Upper lobe of left lung (tissue), 6 donors: Measurements from ENCODE around the gene MCTP1. TPM values are rescaled to one million over a fixed set of nuclear protein-coding genes. Genes with fewer than 3 reads are reported as not detected.

Source experiments
- ATAC-seq, 2 donors: fragments of 200-7000 bp; cut with Tn5 transposase; one replicate each; pipeline ENCODE4 v1.9.1; 2022; ENCODE audit warnings: mild to moderate bottlenecking in 2 of 2, moderate library complexity in 2 of 2; ENCODE audit not compliant: low FRiP score in 2 of 2
- DNase-seq, 2 donors: peaks; one replicate each; pipeline ENCODE4 v3.0.0-alpha.2; 2019 to 2020
- H3K27ac ChIP-seq, 4 donors: fragments of 200-600 bp; sonication (generic); one replicate each; pipeline ENCODE4 v1.5.1; 2016 to 2019
- H3K27me3 ChIP-seq, 4 donors: fragments of 200-600 bp; sonication (generic); one replicate each; pipeline ENCODE4 v1.5.1; 2017 to 2019
- H3K36me3 ChIP-seq, 4 donors: fragments of 200-600 bp; sonication (generic); one replicate each; pipeline ENCODE4 v1.5.1; 2016 to 2019
- H3K4me1 ChIP-seq, 4 donors: fragments of 200-600 bp; sonication (generic); one replicate each; pipeline ENCODE4 v1.5.1; 2018 to 2019
- H3K4me3 ChIP-seq, 4 donors: fragments of 200-600 bp; sonication (generic); one replicate each; pipeline ENCODE4 v1.5.1; 2017 to 2019; ENCODE audit warnings: mild to moderate bottlenecking in 2 of 4, moderate library complexity in 1 of 4
- H3K9me3 ChIP-seq, 4 donors: fragments of 200-600 bp; sonication (generic); one replicate each; pipeline ENCODE4 v1.5.1; 2018 to 2019
- EP300 ChIP-seq, 4 donors: sonication (generic); formaldehyde crosslinking; IDR thresholded peaks; one replicate each; pipeline ENCODE4 v1.5.1; 2017; ENCODE audit warnings: antibody characterized with exemption in 4 of 4, control low read depth in 2 of 4
- POLR2A ChIP-seq, 4 donors: fragments of 450-650 bp; IDR thresholded peaks; one replicate each; pipeline ENCODE4 v1.5.1; 2016 to 2017; ENCODE audit warnings: antibody characterized with exemption in 4 of 4, mild to moderate bottlenecking in 2 of 4
- POLR2AphosphoS5 ChIP-seq, 2 donors: sonication (generic); formaldehyde crosslinking; IDR thresholded peaks; one replicate each; pipeline ENCODE4 v1.5.1; 2017; ENCODE audit warnings: antibody characterized with exemption in 2 of 2
- WGBS, 2 donors: methylation state at CpG; one replicate each; pipeline ENCODE4 v1.1.5; 2017 to 2018; 5-methylcytosine and 5-hydroxymethylcytosine counted together
- total RNA-seq, 6 donors: library from RNA; depleted of rRNA in 4 of 6; stranded (reverse); fragments of >200 nt in 4 of 6; gene quantifications; one replicate each; pipeline versions ENCODE4 v1.1.0 to v1.2.1, GENCODE V29; 2016 to 2021
- TF ChIP-seq, protein P1 (sequence below), 6 experiments: fragments of 450-650 bp in 4 of 6; fragments of 200-600 bp in 2 of 6; sonication (generic) in 2 of 6; IDR thresholded peaks; one replicate each; pipeline ENCODE4 v1.5.1; 2016 to 2019; ENCODE audit warnings: antibody characterized with exemption in 6 of 6
- donor health status: DM: no; HTN: no; CAD: no; lungs with moderate emphysema.
- donor health status: DM: no; HTN: yes; CAD: no; lungs with severe emphysema.

The MCTP1 gene
- total RNA-seq, 6 donors from 2014 or later = 30.4 to 43.8 (median 38.3) TPM

DNA sequence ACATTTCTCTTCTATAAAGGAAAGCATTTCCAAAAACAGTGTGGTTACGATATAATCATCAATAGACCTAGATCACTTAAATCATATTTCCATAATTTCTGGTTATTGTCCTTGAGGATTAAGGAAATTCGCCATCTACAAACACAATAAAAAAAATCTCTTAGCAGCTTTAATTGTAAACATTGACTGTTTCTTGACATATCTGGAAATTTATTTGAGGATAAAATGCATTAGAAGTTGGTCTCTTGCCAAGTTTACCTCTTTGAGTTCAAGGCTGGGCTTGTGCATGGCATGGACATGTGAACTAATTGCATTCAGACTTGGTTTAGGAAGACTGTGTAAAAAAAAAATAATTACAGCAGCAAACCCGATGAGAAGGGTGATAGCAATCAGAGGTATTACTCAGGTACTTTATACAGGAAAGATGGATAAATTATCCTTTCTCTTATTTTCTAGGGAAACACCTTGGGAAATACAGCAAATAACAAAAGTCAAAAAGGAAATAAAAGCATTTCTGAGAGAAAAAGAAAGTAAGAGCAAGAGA lies 428.6 kb downstream of the MCTP1 start:
- 78 to 80% methylated on average over 3 of the region's 3 CpGs for WGBS, 2 donors
- H3K36me3 ChIP-seq = no peaks in the 10 kb centered on the region
- DNase-seq (no peak), ATAC-seq (no peak)
- H3K4me3 ChIP-seq = no peak overlapping the region
- no peaks in the 10 kb centered on the region for H3K27me3 ChIP-seq
- TF ChIP-seq, protein P1, sequence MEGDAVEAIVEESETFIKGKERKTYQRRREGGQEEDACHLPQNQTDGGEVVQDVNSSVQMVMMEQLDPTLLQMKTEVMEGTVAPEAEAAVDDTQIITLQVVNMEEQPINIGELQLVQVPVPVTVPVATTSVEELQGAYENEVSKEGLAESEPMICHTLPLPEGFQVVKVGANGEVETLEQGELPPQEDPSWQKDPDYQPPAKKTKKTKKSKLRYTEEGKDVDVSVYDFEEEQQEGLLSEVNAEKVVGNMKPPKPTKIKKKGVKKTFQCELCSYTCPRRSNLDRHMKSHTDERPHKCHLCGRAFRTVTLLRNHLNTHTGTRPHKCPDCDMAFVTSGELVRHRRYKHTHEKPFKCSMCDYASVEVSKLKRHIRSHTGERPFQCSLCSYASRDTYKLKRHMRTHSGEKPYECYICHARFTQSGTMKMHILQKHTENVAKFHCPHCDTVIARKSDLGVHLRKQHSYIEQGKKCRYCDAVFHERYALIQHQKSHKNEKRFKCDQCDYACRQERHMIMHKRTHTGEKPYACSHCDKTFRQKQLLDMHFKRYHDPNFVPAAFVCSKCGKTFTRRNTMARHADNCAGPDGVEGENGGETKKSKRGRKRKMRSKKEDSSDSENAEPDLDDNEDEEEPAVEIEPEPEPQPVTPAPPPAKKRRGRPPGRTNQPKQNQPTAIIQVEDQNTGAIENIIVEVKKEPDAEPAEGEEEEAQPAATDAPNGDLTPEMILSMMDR (IDR thresholded peaks at IDR 0.05) = no peak
- no peak for TF ChIP-seq EP300 (IDR thresholded peaks at IDR 0.05)
- TF ChIP-seq POLR2AphosphoS5 (IDR thresholded peaks at IDR 0.05) = no peak
- TF ChIP-seq POLR2A (IDR thresholded peaks at IDR 0.05) = no peak
- H3K9me3 ChIP-seq = no peaks in the 10 kb centered on the region
- H3K4me1 ChIP-seq = no peaks in the 10 kb centered on the region
- no peak overlapping the region for H3K27ac ChIP-seq

DNA sequence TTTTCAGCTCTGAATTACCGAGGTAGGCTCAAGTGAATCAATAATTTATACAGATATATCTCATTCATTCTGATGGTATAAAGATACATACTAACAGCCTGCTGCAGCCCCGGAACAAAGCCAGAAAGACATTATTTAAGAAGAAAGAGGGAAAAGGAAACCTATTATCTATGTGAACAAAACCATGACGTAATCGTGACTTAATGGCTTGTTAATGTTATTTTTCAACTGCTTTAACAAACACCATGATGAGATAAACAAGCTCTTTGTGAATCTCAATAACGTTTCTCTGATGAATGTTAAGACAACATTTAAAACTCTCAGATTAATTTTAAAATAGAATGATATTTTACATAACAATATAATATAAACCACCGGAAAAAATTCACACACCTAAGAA lies 429.4 kb downstream of the MCTP1 start:
- TF ChIP-seq POLR2A (IDR thresholded peaks at IDR 0.05) = no peak
- TF ChIP-seq, protein P1 (IDR thresholded peaks at IDR 0.05) = no peak
- TF ChIP-seq EP300 (IDR thresholded peaks at IDR 0.05) = no peak
- no peak for TF ChIP-seq POLR2AphosphoS5 (IDR thresholded peaks at IDR 0.05)
- no peak overlapping the region for H3K27ac ChIP-seq
- DNase-seq (no peak), ATAC-seq (no peak)
- H3K9me3 ChIP-seq = no peaks in the 10 kb centered on the region
- no peak overlapping the region for H3K4me3 ChIP-seq
- H3K36me3 ChIP-seq = no peaks in the 10 kb centered on the region
- WGBS, 2 donors = 65 to 80% methylated on average over 6 of the region's 6 CpGs
- H3K4me1 ChIP-seq = no peaks in the 10 kb centered on the region
- H3K27me3 ChIP-seq = no peaks in the 10 kb centered on the region

DNA sequence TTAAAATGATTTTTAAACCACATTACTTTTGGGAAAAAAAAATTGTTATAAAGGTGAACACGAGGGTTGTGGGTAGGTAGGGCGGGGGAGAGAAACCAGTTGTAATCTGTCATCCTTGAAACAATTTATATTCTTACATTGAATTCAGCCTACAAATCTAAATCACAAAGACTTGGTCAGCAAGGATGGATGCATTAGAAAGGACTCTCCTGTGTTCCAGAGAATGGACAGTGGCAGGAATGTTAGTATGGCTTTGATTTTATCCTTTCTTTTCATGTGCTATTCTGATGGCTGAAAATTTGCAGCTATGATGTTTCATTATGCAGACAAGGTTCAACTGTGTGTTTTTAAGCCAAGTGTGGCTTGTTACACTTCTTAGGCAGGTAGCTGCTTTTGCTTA lies 431.8 kb downstream of the MCTP1 start:
- Histone ChIP-seq H3K4me1 (no peaks in the 10 kb centered on the region), H3K36me3 (no peaks in the 10 kb centered on the region), H3K27me3 (no peaks in the 10 kb centered on the region), H3K9me3 (no peaks in the 10 kb centered on the region), H3K27ac (no peak overlapping the region), H3K4me3 (no peak overlapping the region)
- ATAC-seq = no peak
- TF ChIP-seq, protein P1 (IDR thresholded peaks at IDR 0.05) = no peak
- TF ChIP-seq POLR2AphosphoS5 (IDR thresholded peaks at IDR 0.05) (no peak), POLR2A (IDR thresholded peaks at IDR 0.05) (no peak), EP300 (IDR thresholded peaks at IDR 0.05) (no peak)
- 88 to 95% methylated on average over 2 of the region's 2 CpGs for WGBS, 2 donors
- DNase-seq = no peak

DNA sequence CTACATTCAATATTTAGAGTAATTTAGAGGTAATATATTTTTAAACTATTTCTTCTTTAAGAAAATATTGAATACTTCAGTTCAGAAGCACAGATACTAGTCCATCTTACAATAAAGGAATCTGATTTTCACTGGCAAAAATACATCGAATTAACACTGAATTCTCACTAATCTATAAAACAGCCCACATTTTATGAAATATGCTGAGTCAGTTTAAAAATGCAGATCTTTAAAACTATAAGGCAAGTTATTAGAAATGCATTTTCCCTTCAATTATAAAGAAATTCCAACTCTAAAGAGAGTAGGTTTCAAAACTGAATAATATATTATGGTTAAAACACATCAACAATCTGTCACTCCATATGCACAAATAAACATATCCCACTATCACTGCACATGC lies 433.9 kb downstream of the MCTP1 start:
- peaks cover 0 to 10% (median 0%) of the 10 kb centered on the region in 4 donors for H3K36me3 ChIP-seq
- no peak overlapping the region for H3K27ac ChIP-seq
- no peak for TF ChIP-seq EP300 (IDR thresholded peaks at IDR 0.05)
- no peak for TF ChIP-seq POLR2A (IDR thresholded peaks at IDR 0.05)
- TF ChIP-seq, protein P1 (IDR thresholded peaks at IDR 0.05) = no peak
- TF ChIP-seq POLR2AphosphoS5 (IDR thresholded peaks at IDR 0.05) = no peak
- DNase-seq = no peak
- no peaks in the 10 kb centered on the region for H3K9me3 ChIP-seq
- no peak overlapping the region for H3K4me3 ChIP-seq
- H3K27me3 ChIP-seq = no peaks in the 10 kb centered on the region
- 79 to 88% methylated on average over 1 of the region's 1 CpG for WGBS, 2 donors
- no peak for ATAC-seq
- H3K4me1 ChIP-seq = no peaks in the 10 kb centered on the region
